GM19193 (cell line): ENCODE results near the gene NCAM1.

Experiments used
- POLR2A ChIP-seq: IDR thresholded peaks from 4 replicates; pipeline ENCODE4 v1.6.1; 2011; ENCODE audit not compliant: insufficient read depth, insufficient read length; ENCODE audit errors: extremely low read depth

NCAM1 gene

DNA sequence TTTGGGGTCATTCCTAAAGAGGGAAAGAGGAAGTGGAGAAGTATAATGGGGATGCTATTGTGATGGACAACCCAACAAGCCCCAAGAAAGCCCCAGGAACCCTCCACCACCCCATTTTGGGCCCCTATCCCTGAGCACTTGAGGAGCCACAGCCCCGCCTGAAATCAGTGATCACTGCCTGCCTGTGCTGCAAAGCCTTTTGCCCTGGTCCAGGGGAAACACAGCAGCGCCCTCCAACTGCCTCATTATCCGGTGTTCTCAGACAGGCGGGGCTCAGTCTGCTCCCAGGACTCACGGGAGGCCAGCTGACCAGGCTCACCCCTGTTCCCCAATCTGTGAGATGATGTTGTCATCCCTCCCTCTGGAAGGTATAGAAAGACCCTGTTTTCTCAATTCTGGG lies 308.4 kb downstream of the NCAM1 start:
- no peak for TF ChIP-seq POLR2A

DNA sequence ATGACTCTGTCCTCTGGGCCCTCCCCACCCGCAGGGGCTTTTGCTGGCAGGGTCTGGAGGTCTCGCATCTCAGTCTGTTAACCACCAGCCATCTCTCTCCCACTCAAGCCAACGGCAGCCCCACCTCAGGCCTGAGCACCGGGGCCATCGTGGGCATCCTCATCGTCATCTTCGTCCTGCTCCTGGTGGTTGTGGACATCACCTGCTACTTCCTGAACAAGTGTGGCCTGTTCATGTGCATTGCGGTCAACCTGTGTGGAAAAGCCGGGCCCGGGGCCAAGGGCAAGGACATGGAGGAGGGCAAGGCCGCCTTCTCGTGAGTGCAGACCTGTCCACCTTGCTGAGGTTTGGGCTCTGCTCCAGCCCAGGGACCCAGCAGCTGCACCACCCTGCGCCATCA lies 308.9 kb downstream of the NCAM1 start:
- no peak for TF ChIP-seq POLR2A

DNA sequence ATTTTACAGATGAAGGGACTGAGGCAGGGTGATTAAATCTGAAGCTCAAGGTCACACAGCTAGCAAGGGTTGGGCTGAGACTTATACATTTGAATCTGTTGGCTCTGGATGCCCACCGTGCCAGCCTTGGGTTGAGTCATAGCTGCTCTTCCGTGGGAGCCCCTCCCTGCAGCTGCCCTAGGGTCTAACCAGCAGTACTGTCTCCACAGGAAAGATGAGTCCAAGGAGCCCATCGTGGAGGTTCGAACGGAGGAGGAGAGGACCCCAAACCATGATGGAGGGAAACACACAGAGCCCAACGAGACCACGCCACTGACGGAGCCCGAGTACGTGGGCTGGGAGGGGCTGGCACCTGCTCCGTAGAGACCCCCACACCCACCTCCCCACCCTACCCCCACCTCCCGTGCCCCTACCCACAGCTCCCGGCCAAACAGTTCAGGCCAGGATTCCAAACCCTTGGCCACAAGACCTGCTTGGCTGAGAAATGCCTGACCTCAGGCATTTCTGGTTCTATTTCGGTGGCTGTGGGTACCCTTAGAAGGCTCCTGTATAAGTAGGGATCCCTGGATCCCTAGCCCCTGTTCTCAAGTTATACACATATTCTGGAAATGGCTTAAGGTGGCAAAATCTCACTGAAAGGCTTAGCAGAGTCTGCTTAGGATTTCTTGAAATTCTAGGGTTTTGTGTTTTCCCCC lies 310.5 kb downstream of the NCAM1 start:
- TF ChIP-seq POLR2A, result no peak

DNA sequence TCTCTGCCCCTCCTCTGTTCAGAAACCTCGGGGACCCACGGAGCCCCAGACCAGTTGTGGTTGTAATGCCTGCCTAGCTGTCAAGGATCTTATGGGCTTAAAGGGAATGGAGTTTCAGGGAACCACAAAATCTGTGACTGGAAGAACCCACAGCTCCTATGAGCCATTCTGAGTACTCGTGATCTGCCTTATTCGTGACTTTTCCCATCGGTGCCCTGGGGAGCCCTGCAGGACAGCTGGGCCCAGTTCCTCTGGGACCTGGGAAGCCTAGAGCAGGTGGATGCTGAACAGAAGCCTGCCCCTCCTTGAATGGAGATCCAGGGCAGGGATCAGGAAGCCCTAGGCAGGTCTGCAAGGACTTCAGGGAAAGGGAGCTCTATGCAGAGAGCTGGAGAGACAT lies 311.1 kb downstream of the NCAM1 start:
- TF ChIP-seq POLR2A, result no peak

DNA sequence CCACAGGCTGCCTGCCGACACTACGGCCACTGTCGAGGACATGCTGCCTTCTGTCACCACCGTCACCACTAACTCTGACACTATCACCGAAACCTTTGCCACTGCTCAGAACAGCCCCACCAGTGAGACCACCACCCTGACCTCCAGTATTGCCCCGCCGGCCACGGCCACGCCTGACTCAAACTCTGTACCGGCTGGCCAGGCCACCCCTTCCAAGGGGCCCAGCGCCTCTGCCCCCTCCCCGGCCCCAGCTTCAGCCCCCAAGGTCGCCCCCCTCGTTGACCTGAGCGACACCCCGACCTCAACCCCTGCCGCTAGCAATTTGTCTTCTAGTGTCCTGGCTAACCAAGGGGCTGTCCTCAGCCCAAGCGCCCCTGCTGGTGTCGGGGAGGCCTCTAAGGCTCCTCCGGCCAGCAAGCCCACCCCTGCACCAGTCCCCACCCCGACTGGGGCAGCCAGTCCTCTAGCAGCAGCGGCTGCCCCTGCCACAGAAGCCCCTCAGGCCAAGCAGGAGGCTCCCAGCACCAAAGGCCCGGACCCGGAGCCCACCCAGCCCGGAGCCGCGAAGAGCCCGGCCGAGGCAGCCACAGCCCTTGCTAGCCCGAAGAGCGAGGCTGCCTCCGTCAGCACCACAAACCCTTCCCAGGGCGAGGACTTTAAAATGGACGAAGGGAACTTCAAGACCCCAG lies 311.9 kb downstream of the NCAM1 start:
- TF ChIP-seq POLR2A, result no peak

DNA sequence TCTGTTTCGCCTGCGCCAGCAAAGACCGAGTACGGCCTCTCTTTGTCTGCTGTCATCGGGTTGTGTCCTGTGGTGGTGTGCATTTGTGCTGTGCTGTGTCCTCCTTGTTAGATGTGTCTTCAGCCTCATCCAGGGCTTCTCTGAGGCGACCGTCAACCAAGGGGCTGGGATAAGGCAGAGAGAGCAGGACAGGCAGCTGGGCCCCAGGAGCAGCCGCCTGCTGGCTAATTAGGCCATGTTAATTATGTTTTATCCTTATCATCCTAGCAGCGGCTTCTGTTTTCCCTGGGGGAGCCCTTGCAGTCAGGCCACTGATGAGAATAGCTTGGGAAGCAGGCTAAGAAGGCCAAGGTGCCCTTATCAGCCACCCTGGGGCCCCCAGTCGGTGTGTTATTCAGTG lies 312.5 kb downstream of the NCAM1 start:
- no peak for TF ChIP-seq POLR2A

DNA sequence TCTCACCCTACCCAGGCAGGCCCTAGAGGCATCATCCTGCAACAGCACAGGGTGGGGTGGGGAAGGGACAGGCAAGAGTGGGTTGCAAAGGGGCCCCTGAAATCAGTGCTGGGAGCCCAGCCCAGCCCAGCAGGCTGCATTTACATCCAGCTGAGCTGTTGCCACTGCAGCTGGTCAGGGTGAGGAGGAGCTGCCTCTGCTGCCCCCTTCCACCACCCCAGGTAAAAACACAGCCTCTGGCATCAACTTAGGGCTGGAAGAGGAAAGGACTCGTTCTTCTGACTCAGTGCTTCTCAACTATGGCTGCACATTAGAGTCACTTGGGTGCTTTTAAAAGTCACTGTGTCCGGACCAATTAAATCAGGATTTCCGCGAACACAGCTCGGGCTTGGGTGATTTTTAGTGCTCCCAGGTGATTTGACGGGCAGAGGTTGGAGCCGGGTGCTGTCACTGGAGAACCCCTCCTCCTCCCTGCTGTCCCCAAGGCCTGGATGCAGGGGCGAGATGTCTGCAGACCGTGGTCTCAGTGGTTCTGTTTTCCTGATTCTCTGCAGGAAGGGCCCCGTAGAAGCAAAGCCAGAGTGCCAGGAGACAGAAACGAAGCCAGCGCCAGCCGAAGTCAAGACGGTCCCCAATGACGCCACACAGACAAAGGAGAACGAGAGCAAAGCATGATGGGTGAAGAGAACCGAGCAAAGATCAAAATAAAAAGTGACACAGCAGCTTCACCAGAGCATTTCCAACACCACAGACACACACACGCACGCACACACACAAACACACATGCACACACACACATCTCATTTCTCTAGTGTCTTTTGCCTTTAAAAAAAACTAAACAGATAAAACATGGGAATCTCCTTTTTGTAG lies 313.7 kb downstream of the NCAM1 start:
- TF ChIP-seq POLR2A, result no peak

DNA sequence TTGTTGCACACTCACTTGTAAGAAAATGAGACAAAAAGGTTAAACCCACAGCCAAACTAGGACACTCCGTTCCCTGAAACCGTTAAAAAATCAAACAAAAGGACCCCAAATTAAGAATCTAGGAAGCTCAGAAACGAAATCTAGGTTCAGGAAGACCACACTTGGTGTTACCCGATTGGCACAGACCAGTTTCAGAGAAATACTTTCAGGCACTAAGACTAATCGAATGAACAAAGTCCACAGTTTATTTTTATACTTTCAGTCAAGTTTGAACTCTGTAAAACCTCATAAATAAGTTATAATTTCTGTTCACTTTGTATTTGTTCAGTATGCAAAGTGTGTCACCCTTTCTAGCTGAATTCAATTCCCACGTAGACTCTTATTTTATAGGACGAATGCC lies 314.4 kb downstream of the NCAM1 start:
- TF ChIP-seq POLR2A, result no peak

DNA sequence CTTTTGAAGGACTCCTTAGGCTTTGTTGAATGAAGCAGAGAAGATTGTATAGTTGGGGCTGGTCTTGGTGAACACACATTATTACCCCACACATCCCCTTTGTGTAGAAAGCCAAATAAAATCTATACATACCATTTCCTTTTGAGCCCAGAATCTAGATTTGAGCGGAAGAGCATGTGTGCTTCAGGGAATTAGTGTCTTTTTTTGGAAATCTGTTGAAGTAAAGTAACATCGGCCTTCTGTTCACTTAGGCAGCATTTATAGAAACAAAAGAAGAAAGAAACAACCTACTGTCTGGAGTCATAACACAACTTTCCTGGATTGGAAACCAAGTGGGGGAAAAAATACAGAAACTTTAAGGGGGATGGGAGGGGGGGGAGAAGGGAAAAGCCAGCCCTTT lies 315.2 kb downstream of the NCAM1 start:
- no peak for TF ChIP-seq POLR2A

DNA sequence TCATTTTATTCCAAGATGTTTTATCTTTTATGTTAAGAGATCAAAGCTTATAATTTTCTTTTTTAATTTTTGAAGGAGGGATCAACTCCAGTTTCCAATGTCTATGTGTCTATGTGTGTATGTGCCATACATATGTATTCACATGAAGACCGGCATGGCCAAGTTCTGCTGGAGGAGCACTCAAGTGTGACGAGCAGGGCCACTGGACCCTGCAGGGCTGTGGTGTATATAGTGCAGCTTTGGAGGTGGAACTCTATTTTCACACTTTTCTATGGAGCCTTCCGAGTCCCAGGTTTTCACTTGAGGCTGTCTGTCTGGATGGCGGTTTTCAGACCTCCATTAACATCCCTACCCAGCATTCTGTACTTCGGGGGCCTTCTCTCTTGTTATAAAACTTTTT lies 316.7 kb downstream of the NCAM1 start:
- no peak for TF ChIP-seq POLR2A

DNA sequence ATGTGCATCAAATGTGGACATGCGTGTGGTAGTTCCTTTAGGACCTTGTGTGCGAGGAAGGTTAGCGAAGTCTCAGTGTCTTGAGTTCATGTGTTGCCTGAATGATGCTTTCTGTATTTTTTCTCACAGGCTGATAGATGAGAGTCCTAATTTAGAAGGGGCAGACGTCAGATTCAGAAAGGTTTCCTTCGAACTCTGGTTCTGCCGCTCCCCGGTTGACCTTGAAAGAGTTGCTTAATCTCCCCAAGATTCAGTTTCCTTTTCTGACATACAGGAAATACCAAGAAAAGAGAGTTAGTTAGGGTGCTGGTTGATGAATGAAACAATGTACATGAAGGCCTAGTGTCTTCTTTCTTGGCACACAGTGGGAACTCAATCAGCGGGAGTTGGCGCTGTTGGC lies 317.3 kb downstream of the NCAM1 start:
- no peak for TF ChIP-seq POLR2A

DNA sequence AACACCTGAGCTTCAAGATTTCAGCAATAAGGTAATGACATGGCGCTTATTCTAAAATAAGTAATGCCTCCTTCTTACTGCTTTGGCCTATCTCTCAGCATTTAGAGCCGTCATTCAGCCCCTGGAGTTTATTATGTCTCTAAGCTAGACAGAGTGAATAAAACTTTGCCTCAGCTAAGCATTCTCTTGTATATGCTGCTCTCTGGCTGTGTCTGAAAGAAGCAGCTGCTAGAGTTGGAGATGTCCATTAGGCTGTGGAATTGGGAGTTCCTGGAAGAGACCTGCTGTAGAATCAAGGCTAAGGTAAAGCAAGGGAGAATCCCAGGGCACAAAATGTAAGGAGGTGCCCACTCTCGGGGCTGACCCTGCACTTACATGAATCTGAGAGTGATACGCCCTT lies 317.7 kb downstream of the NCAM1 start:
- no peak for TF ChIP-seq POLR2A

DNA sequence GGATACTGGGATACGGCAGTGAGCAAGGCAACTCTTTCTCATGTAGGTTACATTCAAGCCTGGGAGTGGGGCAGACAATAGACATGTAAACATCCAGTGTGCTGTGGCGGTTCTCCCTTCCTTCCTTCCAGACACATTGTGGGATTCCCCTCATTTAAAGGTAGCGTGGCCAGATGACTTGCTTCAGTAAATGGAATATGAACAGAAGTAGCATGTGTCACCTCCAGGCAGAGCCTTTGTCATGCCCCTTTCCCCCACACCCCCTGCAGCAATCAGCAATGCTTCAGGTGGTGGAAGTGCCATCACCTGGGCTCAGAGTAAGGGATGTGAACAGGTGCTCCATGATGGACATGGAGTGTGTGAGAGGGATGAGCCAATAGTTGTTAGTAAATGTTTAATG lies 318.4 kb downstream of the NCAM1 start:
- TF ChIP-seq POLR2A, result no peak

DNA sequence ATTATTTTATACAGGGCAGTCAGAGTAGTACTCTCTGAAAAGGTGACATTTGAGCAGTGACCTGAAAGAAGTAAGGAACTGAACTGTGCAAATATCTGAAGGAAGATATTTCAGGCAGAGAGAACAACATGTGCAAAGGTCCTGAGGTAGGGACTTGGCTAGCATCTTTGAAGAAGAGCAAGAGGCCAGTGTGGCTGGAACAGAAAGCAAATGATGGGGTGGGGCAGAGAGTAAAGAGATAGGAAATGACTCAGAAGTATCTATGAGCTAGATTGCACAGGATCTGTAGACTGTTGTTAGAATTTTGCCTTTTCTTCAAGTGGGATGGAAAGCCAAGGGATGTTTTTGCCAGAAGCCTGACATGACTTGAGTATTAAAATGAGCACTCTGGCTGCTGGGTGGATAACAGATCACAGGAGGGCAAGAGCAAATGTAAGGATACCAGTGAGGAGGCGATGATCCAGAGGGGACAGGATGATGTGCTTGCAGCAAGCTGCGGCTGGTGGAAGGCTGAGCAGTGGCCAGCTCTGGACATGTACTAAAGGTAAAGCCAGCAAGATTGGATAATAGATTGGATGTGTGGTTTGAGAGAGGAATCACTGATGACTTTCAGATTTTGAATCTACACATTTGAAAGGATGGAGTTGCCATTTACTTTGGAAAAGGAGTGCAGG lies 320.0 kb downstream of the NCAM1 start:
- no peak for TF ChIP-seq POLR2A

DNA sequence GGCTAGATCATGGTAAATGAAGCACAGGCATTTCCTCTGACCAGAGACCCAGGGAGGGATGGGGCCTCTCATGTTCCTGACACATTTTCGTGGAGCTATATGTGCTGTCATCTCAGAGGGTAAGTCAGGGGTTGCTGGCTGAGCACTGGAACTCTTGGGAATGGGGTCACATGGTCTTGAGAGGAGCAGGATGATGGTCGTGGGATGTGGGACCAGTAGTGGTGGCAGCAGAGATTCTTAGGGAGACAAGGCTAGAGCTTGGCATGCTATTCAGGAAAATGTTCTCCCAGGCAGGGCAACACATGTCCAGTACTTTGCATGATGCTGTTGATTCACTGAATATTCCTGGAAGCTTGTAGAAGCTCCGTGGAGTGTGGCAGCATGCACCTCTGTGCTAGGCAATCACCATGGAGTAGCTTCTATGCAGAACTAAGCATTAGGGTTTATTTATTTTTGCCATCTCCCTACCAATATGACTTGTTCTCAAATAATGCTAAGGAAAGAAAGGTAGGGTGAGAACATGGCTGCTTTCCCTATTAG lies 321.7 kb downstream of the NCAM1 start:
- no peak for TF ChIP-seq POLR2A
